Measurements from ENCODE around the gene AP1G2. TPM values are rescaled to one million over a fixed set of nuclear protein-coding genes. Genes with fewer than 3 reads are reported as not detected.

AP1G2 gene
- total and polyA plus RNA-seq, 2 of the 13 experiments (the other 11 are each of a cell fraction or from before 2014, with no cell fraction given) = 96.9 to 611 TPM

DNA sequence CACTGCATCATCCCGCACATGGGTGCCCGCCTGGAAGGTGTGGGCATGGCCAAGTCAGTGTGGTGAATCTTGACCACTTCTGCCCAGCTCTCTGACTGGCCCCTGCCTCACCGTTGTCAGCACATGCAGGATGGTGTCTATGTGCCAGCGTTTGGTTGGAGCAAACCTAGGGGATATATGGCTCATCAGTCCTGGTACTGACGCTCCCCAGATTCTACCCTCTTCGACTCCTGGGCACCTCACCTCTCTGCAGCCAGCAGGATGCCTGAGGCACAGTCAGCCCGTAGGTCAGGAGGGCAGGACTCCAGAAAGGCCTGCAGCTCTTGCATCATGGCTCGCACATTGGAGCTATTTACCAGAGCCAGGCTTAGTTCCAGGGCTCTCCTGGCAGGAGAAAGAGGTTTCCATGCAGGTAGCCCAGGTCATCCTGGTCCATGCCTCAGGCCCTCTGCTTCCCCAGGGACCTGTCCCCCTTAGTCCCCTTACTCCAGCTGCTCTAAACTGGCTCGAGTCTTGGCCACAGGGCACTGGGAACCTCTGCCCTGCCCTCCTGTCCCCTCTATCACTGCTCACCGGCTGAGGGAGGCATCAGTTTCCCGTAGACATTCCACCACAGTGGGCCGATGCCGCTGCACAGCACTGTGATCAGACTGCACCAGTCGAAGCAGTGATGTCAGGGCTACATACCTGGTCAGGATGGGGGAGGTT, 4.0 kb downstream of the AP1G2 start (continued):
- TF ChIP-seq, protein P1, sequence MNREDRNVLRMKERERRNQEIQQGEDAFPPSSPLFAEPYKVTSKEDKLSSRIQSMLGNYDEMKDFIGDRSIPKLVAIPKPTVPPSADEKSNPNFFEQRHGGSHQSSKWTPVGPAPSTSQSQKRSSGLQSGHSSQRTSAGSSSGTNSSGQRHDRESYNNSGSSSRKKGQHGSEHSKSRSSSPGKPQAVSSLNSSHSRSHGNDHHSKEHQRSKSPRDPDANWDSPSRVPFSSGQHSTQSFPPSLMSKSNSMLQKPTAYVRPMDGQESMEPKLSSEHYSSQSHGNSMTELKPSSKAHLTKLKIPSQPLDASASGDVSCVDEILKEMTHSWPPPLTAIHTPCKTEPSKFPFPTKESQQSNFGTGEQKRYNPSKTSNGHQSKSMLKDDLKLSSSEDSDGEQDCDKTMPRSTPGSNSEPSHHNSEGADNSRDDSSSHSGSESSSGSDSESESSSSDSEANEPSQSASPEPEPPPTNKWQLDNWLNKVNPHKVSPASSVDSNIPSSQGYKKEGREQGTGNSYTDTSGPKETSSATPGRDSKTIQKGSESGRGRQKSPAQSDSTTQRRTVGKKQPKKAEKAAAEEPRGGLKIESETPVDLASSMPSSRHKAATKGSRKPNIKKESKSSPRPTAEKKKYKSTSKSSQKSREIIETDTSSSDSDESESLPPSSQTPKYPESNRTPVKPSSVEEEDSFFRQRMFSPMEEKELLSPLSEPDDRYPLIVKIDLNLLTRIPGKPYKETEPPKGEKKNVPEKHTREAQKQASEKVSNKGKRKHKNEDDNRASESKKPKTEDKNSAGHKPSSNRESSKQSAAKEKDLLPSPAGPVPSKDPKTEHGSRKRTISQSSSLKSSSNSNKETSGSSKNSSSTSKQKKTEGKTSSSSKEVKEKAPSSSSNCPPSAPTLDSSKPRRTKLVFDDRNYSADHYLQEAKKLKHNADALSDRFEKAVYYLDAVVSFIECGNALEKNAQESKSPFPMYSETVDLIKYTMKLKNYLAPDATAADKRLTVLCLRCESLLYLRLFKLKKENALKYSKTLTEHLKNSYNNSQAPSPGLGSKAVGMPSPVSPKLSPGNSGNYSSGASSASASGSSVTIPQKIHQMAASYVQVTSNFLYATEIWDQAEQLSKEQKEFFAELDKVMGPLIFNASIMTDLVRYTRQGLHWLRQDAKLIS (CRISPR knock-in tag; IDR thresholded peaks at IDR 0.05) = no peak
- TF ChIP-seq POLR2AphosphoS5 (IDR thresholded peaks at IDR 0.05; ENCODE audit: low read depth, low read length) = peak; percentile 33
- TF ChIP-seq PITX1 (CRISPR knock-in tag; IDR thresholded peaks at IDR 0.05) = 0 out of 2 replicates have a peak, but pooled peaks have one; percentile 29
- peak; percentile 62; the same call in 1 of the 2 replicates for TF ChIP-seq HNRNPL (IDR thresholded peaks at IDR 0.05; ENCODE audit: low read depth, low read length)
- TF ChIP-seq AGO2 (optimal IDR thresholded peaks at IDR 0.05; ENCODE audit: low read depth, low read length) = peak; percentile 94
- no peak for TF ChIP-seq ZMYM2 (CRISPR knock-in tag; IDR thresholded peaks at IDR 0.05)
- TF ChIP-seq, protein P2, sequence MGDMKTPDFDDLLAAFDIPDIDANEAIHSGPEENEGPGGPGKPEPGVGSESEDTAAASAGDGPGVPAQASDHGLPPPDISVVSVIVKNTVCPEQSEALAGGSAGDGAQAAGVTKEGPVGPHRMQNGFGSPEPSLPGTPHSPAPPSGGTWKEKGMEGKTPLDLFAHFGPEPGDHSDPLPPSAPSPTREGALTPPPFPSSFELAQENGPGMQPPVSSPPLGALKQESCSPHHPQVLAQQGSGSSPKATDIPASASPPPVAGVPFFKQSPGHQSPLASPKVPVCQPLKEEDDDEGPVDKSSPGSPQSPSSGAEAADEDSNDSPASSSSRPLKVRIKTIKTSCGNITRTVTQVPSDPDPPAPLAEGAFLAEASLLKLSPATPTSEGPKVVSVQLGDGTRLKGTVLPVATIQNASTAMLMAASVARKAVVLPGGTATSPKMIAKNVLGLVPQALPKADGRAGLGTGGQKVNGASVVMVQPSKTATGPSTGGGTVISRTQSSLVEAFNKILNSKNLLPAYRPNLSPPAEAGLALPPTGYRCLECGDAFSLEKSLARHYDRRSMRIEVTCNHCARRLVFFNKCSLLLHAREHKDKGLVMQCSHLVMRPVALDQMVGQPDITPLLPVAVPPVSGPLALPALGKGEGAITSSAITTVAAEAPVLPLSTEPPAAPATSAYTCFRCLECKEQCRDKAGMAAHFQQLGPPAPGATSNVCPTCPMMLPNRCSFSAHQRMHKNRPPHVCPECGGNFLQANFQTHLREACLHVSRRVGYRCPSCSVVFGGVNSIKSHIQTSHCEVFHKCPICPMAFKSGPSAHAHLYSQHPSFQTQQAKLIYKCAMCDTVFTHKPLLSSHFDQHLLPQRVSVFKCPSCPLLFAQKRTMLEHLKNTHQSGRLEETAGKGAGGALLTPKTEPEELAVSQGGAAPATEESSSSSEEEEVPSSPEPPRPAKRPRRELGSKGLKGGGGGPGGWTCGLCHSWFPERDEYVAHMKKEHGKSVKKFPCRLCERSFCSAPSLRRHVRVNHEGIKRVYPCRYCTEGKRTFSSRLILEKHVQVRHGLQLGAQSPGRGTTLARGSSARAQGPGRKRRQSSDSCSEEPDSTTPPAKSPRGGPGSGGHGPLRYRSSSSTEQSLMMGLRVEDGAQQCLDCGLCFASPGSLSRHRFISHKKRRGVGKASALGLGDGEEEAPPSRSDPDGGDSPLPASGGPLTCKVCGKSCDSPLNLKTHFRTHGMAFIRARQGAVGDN (CRISPR knock-in tag; IDR thresholded peaks at IDR 0.05) = peak; percentile 20; the same call in 1 of the 2 replicates
- TF ChIP-seq NONO (IDR thresholded peaks at IDR 0.05) = no peak
- peak; percentile 37; the same call in 1 of the 2 replicates for TF ChIP-seq NONO (CRISPR knock-in tag; conservative IDR thresholded peaks at IDR 0.05)
- peak; percentile 68 for TF ChIP-seq RBM22 (optimal IDR thresholded peaks at IDR 0.05; ENCODE audit: low read length)
- no peak for TF ChIP-seq ZNF589 (CRISPR knock-in tag; conservative IDR thresholded peaks at IDR 0.05)
- no peak for TF ChIP-seq TOE1 (CRISPR knock-in tag; IDR thresholded peaks at IDR 0.05)
- TF ChIP-seq ZNF562 (CRISPR knock-in tag; IDR thresholded peaks at IDR 0.05; ENCODE audit: borderline replicate concordance) = no peak
- TF ChIP-seq MED13 (CRISPR knock-in tag; IDR thresholded peaks at IDR 0.05) = no peak
- TF ChIP-seq ZBTB7B (CRISPR knock-in tag; IDR thresholded peaks at IDR 0.05) = no peak
- TF ChIP-seq, protein P3, sequence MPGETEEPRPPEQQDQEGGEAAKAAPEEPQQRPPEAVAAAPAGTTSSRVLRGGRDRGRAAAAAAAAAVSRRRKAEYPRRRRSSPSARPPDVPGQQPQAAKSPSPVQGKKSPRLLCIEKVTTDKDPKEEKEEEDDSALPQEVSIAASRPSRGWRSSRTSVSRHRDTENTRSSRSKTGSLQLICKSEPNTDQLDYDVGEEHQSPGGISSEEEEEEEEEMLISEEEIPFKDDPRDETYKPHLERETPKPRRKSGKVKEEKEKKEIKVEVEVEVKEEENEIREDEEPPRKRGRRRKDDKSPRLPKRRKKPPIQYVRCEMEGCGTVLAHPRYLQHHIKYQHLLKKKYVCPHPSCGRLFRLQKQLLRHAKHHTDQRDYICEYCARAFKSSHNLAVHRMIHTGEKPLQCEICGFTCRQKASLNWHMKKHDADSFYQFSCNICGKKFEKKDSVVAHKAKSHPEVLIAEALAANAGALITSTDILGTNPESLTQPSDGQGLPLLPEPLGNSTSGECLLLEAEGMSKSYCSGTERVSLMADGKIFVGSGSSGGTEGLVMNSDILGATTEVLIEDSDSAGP (CRISPR knock-in tag; IDR thresholded peaks at IDR 0.05; ENCODE audit: borderline replicate concordance) = 0 out of 2 replicates have a peak, but pooled peaks have one; percentile 6
- TF ChIP-seq EEA1 (CRISPR knock-in tag; IDR thresholded peaks at IDR 0.05; ENCODE audit: borderline replicate concordance) = no peak; the same call in 1 of the 2 replicates
- TF ChIP-seq ZNF782 (CRISPR knock-in tag; IDR thresholded peaks at IDR 0.05; ENCODE audit: borderline replicate concordance) = 0 out of 2 replicates have a peak, but pooled peaks have one; percentile 26
- TF ChIP-seq ZFP1 (CRISPR knock-in tag; IDR thresholded peaks at IDR 0.05) = no peak
- 0 out of 2 replicates have a peak, but pooled peaks have one; percentile 75 for TF ChIP-seq ZFYVE20 (CRISPR knock-in tag; IDR thresholded peaks at IDR 0.05; ENCODE audit: borderline replicate concordance, low read depth)
- TF ChIP-seq ZNF335 (CRISPR knock-in tag; IDR thresholded peaks at IDR 0.05) = no peak
